Measurements from ENCODE around the gene ALG14.

Gene ALG14

DNA sequence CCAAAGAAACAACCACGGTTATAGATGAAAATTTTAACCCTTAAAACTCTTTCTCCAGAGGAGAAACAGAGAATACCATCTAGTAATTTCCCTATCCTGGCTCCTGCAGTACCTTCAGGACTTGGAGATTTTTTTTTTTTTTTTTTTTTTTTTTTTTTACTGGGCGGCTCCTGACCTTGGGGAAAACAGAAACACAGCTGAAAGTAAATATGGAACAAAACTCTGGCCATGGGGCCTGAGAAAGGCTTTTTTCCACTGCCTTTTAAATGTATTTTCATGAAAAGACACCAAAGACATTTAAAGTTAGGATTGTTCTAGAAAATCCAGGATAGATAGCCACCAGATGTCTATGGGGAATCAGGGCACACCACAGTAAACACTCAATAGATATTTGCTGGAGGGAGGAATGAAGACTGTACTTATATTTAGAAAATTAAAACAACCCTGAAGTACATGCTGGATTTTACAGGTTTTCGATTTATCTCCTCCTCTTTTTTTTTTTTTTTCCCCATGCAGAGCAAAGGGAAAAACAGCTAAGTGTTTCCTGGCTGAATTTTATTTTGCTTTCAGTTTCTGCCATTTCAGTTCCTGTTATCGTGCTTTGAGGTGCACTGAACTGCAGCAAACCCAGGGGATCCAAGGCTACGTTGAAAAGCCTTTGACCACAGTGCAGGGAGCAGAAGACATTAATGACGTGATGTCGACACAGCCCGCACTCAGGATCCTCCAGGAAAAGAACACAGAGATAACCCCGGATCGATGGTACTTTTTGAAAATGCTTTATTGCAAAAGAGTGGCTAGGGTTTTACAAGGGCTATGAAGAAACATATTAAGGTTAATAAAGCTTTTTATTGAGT is 110.1 kb downstream of the ALG14 start:
- H3K4me3 ChIP-seq (ENCODE audit: low read length), result no peak overlapping the region
- no peak for DNase-seq (ENCODE audit: low read depth)
- TF ChIP-seq, protein P1, sequence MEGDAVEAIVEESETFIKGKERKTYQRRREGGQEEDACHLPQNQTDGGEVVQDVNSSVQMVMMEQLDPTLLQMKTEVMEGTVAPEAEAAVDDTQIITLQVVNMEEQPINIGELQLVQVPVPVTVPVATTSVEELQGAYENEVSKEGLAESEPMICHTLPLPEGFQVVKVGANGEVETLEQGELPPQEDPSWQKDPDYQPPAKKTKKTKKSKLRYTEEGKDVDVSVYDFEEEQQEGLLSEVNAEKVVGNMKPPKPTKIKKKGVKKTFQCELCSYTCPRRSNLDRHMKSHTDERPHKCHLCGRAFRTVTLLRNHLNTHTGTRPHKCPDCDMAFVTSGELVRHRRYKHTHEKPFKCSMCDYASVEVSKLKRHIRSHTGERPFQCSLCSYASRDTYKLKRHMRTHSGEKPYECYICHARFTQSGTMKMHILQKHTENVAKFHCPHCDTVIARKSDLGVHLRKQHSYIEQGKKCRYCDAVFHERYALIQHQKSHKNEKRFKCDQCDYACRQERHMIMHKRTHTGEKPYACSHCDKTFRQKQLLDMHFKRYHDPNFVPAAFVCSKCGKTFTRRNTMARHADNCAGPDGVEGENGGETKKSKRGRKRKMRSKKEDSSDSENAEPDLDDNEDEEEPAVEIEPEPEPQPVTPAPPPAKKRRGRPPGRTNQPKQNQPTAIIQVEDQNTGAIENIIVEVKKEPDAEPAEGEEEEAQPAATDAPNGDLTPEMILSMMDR (conservative IDR thresholded peaks at IDR 0.05; ENCODE audit: low read depth, low read length), result no peak

GRCh38 chr1:94961988-94962387 is 110.8 kb downstream of the ALG14 start:
- H3K4me3 ChIP-seq (ENCODE audit: low read length), result no peak overlapping the region
- no peak for DNase-seq (ENCODE audit: low read depth)
- TF ChIP-seq, protein P1 (conservative IDR thresholded peaks at IDR 0.05; ENCODE audit: low read depth, low read length), result no peak

- no peak overlapping the region for H3K4me3 ChIP-seq (ENCODE audit: low read length)
- no peak for DNase-seq (ENCODE audit: low read depth)
- TF ChIP-seq, protein P1 (conservative IDR thresholded peaks at IDR 0.05; ENCODE audit: low read depth, low read length), result no peak
Measured at GRCh38 chr1:94961582-94961981, 111.2 kb downstream of the ALG14 start.

DNA sequence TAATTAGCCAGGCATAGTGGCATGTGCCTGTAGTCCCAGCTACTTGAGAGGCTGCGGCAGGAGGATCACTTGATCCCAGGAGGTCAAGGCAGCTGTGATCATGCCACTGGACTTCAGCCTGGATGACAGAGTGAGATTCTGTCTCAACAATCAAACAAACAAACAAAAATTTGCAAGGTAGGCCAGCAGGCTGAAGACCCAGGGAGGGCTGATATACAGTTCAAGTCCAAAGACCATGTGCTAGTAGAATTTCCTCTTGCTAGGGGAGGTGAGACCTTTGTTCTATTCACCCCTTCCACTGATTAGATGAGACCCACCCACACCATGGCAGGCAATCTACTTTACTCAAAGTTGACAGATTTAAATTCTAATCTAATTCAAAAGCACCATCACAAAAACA is 114.7 kb downstream of the ALG14 start:
- TF ChIP-seq, protein P1 (conservative IDR thresholded peaks at IDR 0.05; ENCODE audit: low read depth, low read length), result no peak
- H3K4me3 ChIP-seq (ENCODE audit: low read length), result no peak overlapping the region
- DNase-seq (ENCODE audit: low read depth), result no peak

- DNase-seq (ENCODE audit: low read depth), result no peak
- H3K4me3 ChIP-seq (ENCODE audit: low read length), result no peak overlapping the region
- TF ChIP-seq, protein P1 (conservative IDR thresholded peaks at IDR 0.05; ENCODE audit: low read depth, low read length), result no peak
Measured at GRCh38 chr1:94955767-94956632, 116.8 kb downstream of the ALG14 start.

- TF ChIP-seq, protein P1 (conservative IDR thresholded peaks at IDR 0.05; ENCODE audit: low read depth, low read length), result no peak
- H3K4me3 ChIP-seq (ENCODE audit: low read length), result no peak overlapping the region
- DNase-seq (ENCODE audit: low read depth), result no peak
Measured at GRCh38 chr1:94954263-94955220, 118.2 kb downstream of the ALG14 start.
